Bronchial epithelial cell (primary cell): ENCODE measurements around the gene B3GAT3. TPM values are rescaled to one million over a fixed set of nuclear protein-coding genes. Genes with fewer than 3 reads are reported as not detected.
"Not testable (repeated sequence)": the region's sequence is repeated elsewhere in the genome, so short reads cannot be mapped to it uniquely, and the experiment has no call there.

Source experiments
- DNase-seq: peaks from one replicate; pipeline ENCODE4 v3.0.0-alpha.2; 2010; ENCODE audit warnings: low read depth
- FAIRE-seq: peaks from 2 replicates; lab custom pipeline; 2011; peaks lifted over from hg19 to GRCh38; lab: Jason Lieb, UNC
- H3K27me3 ChIP-seq: 2 replicates; pipeline ENCODE4 v1.5.1; 2011; ENCODE audit warnings: low read length; ENCODE audit not compliant: control insufficient read depth, insufficient read depth
- H3K36me3 ChIP-seq: 2 replicates; pipeline ENCODE4 v1.5.1; 2011; ENCODE audit warnings: low read length; ENCODE audit not compliant: control insufficient read depth, insufficient read depth
- H3K4me3 ChIP-seq: 2 replicates; pipeline ENCODE4 v1.5.1; 2011; ENCODE audit warnings: mild to moderate bottlenecking, low read depth, low read length, control low read depth
- CTCF ChIP-seq: IDR thresholded peaks from 2 replicates; pipeline ENCODE4 v1.5.1; 2011; ENCODE audit warnings: mild to moderate bottlenecking, moderate library complexity, low read length, control low read depth, inconsistent platforms; ENCODE audit not compliant: insufficient read depth, severe bottlenecking
- total RNA-seq: library from RNA; depleted of rRNA; stranded (reverse); fragments of >200 nt; gene quantifications from 2 replicates; pipeline ENCODE4 v1.2.1, GENCODE V29; 2014

The B3GAT3 gene
- total RNA-seq, 1 donor from 2014 or later: 24.2 TPM

GRCh38 chr11:62575156-62575555 is 46.6 kb downstream of the B3GAT3 start:
- no peak for FAIRE-seq
- peaks cover 29% of the 10 kb centered on the region for H3K36me3 ChIP-seq
- no peak for DNase-seq

GRCh38 chr11:62574363-62575071 is 47.3 kb downstream of the B3GAT3 start:
- DNase-seq (no peak), FAIRE-seq (no peak)
- Histone ChIP-seq H3K36me3 (peaks cover 30% of the 10 kb centered on the region), H3K4me3 (peak overlapping the region; percentile 57), H3K27me3 (no peaks in the 10 kb centered on the region)
- no peak for TF ChIP-seq CTCF

More at GRCh38 chr11:62575156-62575555, 46.6 kb downstream of the B3GAT3 start:
- H3K27me3 ChIP-seq: no peaks in the 10 kb centered on the region
- TF ChIP-seq CTCF: no peak
- no peak overlapping the region for H3K4me3 ChIP-seq

GRCh38 chr11:62573592-62574362 is 48.0 kb downstream of the B3GAT3 start, which contains the start of gene EEF1G:
EEF1G (minus strand) TSS chr11:62573891; CDS start chr11:62573842, 49 bp downstream.
- Histone ChIP-seq H3K27me3 (no peaks in the 10 kb centered on the region), H3K36me3 (peaks cover 31% of the 10 kb centered on the region), H3K4me3 (peak within 1 kb of the TSS; percentile 96)
- DNase-seq (peak; percentile 99), FAIRE-seq (no peak)
- no peak for TF ChIP-seq CTCF

- DNase-seq (no peak), FAIRE-seq (no peak)
- no peak for TF ChIP-seq CTCF
- Histone ChIP-seq H3K36me3 (peaks cover 29% of the 10 kb centered on the region), H3K4me3 (peak overlapping the region; percentile 96), H3K27me3 (no peaks in the 10 kb centered on the region)
Measured at GRCh38 chr11:62573006-62573591, 48.7 kb downstream of the B3GAT3 start.

GRCh38 chr11:62572431-62572830 is 49.4 kb downstream of the B3GAT3 start:
- Histone ChIP-seq H3K27me3 (no peaks in the 10 kb centered on the region), H3K4me3 (peak overlapping the region; percentile 96), H3K36me3 (peaks cover 32% of the 10 kb centered on the region)
- FAIRE-seq: no peak
- TF ChIP-seq CTCF: no peak
- no peak for DNase-seq

GRCh38 chr11:62571493-62571892 is 50.3 kb downstream of the B3GAT3 start:
- FAIRE-seq, H3K27me3 ChIP-seq, DNase-seq, H3K4me3 ChIP-seq: not testable (repeated sequence)
- peaks cover 35% of the 10 kb centered on the region for H3K36me3 ChIP-seq

- DNase-seq, FAIRE-seq, H3K27me3 ChIP-seq, H3K4me3 ChIP-seq: not testable (repeated sequence)
- H3K36me3 ChIP-seq: peaks cover 33% of the 10 kb centered on the region
Measured at GRCh38 chr11:62570903-62571302, 50.9 kb downstream of the B3GAT3 start.
